Gastroesophageal sphincter (tissue), 4 donors: ENCODE results near the gene RUFY4. TPM values are rescaled to one million over a fixed set of nuclear protein-coding genes. Genes with fewer than 3 reads are reported as not detected.

Experiments
- ATAC-seq: fragments of 150-250 bp; one replicate; pipeline ENCODE4 v1.9.1; 2016; ENCODE audit warnings: mild to moderate bottlenecking, moderate library complexity
- H3K27ac ChIP-seq, 4 donors: fragments of 200-600 bp; sonication (generic) in 3 of 4; 1 replicate in 3 of 4; 2 replicates in 1 of 4; pipeline ENCODE4 v1.5.1; 2016 to 2019
- H3K27me3 ChIP-seq: fragments of 200-600 bp; sonication (generic); one replicate; pipeline ENCODE4 v1.5.1; 2019
- H3K36me3 ChIP-seq, 2 donors: fragments of 200-600 bp; sonication (generic); one replicate each; pipeline ENCODE4 v1.5.1; 2019; ENCODE audit warnings: control low read depth in 1 of 2
- H3K4me1 ChIP-seq, 3 donors: fragments of 200-600 bp; sonication (generic); 1 replicate in 2 of 3; 2 replicates in 1 of 3; pipeline ENCODE4 v1.5.1; 2016 to 2019; ENCODE audit warnings: control low read depth in 2 of 3
- H3K4me3 ChIP-seq, 2 donors: fragments of 200-600 bp; sonication (generic); one replicate each; pipeline ENCODE4 v1.5.1; 2019; ENCODE audit warnings: mild to moderate bottlenecking in 1 of 2, moderate library complexity in 1 of 2
- H3K9me3 ChIP-seq, 3 donors: fragments of 200-600 bp; sonication (generic); one replicate each; pipeline ENCODE4 v1.5.1; 2017 to 2019; ENCODE audit warnings: control low read depth in 2 of 3
- EP300 ChIP-seq: sonication (generic); formaldehyde crosslinking; IDR thresholded peaks from one replicate; pipeline ENCODE4 v1.6.1; 2017; ENCODE audit warnings: antibody characterized with exemption, mild to moderate bottlenecking
- POLR2A ChIP-seq, 2 donors: fragments of 450-650 bp; IDR thresholded peaks; one replicate each; pipeline ENCODE4 v1.6.1; 2017; ENCODE audit warnings: antibody characterized with exemption in 2 of 2, mild to moderate bottlenecking in 2 of 2, moderate library complexity in 1 of 2
- POLR2AphosphoS5 ChIP-seq: sonication (generic); formaldehyde crosslinking; IDR thresholded peaks from one replicate; pipeline ENCODE4 v1.6.1; 2017; ENCODE audit warnings: antibody characterized with exemption
- WGBS, 2 donors: methylation state at CpG; one replicate each; pipeline ENCODE4 v1.1.5; 2018; ENCODE audit warnings: low coverage in 1 of 2; 5-methylcytosine and 5-hydroxymethylcytosine counted together
- total RNA-seq, 4 donors: library from RNA; depleted of rRNA; stranded (reverse); fragments of >200 nt; gene quantifications; one replicate each; pipeline ENCODE4 v1.1.0, GENCODE V29; 2016
- TF ChIP-seq, protein P1 (sequence below), 4 experiments: fragments of 200-600 bp in 2 of 4; fragments of 450-650 bp in 2 of 4; sonication (generic) in 1 of 4; IDR thresholded peaks; one replicate each; pipeline ENCODE4 v1.5.1; 2017 to 2019; ENCODE audit warnings: antibody characterized with exemption in 4 of 4, mild to moderate bottlenecking in 2 of 4, moderate library complexity in 2 of 4

RUFY4 gene
- total RNA-seq, 4 donors from 2014 or later = not detected

DNA sequence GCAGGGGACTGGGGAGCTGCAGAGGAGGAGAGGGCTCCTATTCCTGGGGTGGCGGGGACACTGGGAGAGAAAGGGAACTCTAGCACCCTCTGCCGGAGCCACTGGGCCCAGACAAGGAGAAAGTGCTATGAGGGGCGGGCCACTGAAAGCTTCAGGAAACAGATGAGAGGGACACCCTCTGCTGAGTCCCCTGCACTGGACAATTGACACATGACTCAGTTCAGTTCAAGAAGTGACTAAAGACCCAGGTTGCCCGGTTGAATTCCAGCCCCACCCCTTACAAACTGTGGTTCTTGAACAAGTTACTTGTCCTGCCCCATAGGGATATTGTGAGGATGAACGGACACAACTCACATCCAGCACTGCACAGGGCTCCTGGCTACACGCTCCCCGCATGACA lies 5.0 kb downstream of the RUFY4 start:
- Histone ChIP-seq H3K9me3 (no peaks in the 10 kb centered on the region), H3K27me3 (peaks cover 7% of the 10 kb centered on the region), H3K27ac (no peak overlapping the region), H3K4me3 (no peak overlapping the region), H3K4me1 (peaks cover 0 to 3% (median 0%) of the 10 kb centered on the region in 3 donors), H3K36me3 (no peaks in the 10 kb centered on the region)
- ATAC-seq = no peak
- 50 to 58% methylated on average over 1 to 4 of the region's 7 CpGs for WGBS, 2 donors
- TF ChIP-seq POLR2AphosphoS5 = no peak
- TF ChIP-seq, protein P1, sequence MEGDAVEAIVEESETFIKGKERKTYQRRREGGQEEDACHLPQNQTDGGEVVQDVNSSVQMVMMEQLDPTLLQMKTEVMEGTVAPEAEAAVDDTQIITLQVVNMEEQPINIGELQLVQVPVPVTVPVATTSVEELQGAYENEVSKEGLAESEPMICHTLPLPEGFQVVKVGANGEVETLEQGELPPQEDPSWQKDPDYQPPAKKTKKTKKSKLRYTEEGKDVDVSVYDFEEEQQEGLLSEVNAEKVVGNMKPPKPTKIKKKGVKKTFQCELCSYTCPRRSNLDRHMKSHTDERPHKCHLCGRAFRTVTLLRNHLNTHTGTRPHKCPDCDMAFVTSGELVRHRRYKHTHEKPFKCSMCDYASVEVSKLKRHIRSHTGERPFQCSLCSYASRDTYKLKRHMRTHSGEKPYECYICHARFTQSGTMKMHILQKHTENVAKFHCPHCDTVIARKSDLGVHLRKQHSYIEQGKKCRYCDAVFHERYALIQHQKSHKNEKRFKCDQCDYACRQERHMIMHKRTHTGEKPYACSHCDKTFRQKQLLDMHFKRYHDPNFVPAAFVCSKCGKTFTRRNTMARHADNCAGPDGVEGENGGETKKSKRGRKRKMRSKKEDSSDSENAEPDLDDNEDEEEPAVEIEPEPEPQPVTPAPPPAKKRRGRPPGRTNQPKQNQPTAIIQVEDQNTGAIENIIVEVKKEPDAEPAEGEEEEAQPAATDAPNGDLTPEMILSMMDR (IDR thresholded peaks at IDR 0.05) = peak in 1 of 4 experiments; percentile 25

DNA sequence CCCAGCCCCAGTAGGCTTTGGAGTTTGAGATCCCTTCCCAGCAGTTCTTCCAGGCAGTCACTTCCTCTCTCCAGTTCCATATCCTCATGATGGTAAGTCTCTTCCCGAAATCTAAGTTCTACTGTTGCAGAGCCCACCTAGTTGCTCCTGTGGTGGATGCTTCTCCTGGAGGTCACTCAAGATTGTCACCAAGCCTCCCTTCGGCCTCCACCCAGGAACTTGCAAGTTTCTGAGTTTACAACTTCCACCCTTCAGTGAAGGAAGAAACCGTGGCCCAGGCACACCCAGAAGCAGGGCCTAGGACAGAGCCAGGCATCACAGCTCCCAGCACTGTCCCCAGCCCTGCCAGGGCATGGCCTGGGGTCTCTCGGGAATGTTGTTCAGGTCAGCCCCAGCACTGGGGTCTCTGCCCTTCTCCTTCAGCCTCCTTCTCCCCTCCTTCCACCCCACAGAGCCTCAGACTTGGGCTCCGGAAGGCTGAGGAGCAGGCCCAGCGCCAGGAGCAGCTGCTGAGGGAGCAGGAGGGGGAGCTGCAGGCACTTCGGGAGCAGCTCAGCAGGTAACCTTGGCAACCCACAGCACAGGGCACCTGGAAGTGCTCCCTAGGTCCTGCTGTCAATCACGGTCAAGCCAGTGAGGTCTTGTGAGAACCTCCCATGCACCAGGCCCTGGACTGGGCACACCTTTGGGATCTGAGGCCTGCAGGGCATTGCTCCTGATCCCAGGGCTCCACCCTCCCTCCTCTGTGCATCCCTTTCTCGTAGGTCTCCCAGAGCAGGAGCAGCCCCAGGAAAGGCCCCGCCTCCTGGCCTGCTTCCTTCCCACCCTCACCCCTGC lies 7.1 kb downstream of the RUFY4 start:
- Histone ChIP-seq H3K9me3 (no peaks in the 10 kb centered on the region), H3K4me3 (no peak overlapping the region), H3K27ac (no peak overlapping the region), H3K4me1 (no peaks in the 10 kb centered on the region), H3K36me3 (no peaks in the 10 kb centered on the region), H3K27me3 (peaks cover 7% of the 10 kb centered on the region)
- 40 to 77% methylated on average over 1 to 3 of the region's 10 CpGs for WGBS, 2 donors
- TF ChIP-seq EP300 (no peak), POLR2AphosphoS5 (no peak), POLR2A (IDR thresholded peaks at IDR 0.05) (no peak)
- TF ChIP-seq, protein P1 (IDR thresholded peaks at IDR 0.05) = no peak
- ATAC-seq = no peak

DNA sequence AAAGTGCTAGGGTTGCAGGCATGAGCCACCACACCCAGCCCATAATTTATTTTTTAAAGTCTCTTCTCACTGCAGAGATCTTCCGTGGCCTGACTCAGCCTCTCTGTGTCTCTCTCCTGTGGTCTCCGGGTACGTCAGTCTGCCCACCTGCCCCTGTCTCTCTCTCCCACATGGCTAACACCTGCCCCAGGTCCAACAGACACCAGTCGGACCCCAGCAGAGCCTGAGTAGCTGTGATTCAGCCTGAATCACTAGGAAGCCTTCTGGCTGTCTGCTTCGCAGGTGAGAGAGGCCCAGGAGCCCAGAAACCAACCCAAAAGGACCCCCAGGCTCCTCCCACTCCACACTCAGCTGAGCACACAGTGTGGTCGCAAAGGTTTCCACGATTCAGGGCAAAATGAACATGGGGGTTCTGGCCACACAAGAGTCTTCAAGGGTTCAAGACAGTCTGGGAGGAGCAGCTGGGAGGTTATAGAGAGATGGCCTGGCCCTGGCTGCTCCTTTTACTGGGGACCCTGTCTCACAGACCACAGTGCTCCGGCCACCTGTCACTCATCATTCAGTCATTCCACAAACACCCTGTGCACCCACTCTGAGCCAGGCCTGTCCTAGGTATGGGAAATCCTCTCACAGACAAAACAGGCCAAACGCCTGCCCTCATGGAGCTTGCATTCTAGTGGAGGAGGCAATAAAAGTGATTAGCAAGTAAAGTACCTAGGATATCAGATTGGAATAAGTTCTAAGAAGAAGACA lies 8.6 kb downstream of the RUFY4 start:
- H3K27me3 ChIP-seq = peaks cover 7% of the 10 kb centered on the region
- H3K36me3 ChIP-seq = no peaks in the 10 kb centered on the region
- TF ChIP-seq POLR2AphosphoS5 (no peak), EP300 (no peak), POLR2A (IDR thresholded peaks at IDR 0.05) (no peak)
- TF ChIP-seq, protein P1 (IDR thresholded peaks at IDR 0.05) = no peak
- no peak overlapping the region for H3K27ac ChIP-seq
- no peak overlapping the region for H3K4me3 ChIP-seq
- WGBS, 2 donors = 91% methylated on average over 6 of the region's 9 CpGs; no CpG with 5 or more reads in 1 of the 2 donors
- H3K9me3 ChIP-seq = no peaks in the 10 kb centered on the region
- no peaks in the 10 kb centered on the region for H3K4me1 ChIP-seq
- no peak for ATAC-seq

DNA sequence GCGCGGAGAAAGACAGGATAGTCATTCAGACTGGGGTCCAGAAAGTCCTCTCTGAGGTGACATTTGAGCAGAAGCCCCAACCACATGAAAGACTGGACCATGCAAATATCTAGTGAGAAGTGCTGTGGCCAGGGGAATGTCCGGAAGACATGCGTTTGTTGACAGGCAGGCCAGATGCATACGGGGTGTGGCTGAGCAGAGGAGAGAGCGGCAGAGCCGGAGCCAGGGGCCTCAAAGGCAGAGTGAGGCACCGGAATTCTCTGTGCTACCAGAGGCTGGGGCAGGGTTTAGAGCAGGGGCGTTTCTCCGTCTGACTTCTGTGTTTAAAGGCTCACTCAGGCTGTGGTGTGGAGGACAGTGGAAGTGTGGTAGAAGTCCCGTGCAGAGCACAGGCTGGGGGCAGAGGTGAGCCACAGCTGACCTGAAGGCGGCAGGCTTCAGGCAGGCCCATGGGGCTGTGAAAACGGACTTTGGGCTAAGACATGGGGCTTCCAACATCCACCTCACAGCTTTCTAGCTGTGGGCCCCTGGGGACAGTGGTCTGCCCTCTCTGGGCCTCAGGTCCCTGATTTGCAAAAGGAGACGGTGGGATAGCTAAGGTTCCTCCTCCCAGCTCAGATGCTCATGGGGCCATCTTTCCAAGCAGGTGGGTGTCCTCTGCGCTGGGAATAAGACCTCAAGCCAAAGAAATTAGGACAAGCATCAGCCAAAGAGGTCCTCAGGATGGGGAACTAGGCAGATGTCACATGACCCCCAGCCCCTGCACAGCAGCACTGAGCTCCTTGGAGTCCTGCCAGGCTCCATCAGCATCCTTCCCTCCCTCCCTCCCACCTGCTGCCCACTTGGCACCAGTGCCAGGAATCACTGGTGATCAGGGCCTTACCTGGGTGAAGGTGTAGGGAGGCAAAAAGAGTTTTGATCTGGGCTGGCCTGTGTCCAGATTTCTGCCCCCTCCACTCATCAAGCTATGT lies 11.2 kb downstream of the RUFY4 start:
- H3K27me3 ChIP-seq = peaks cover 14% of the 10 kb centered on the region
- H3K9me3 ChIP-seq = no peaks in the 10 kb centered on the region
- H3K4me3 ChIP-seq = no peak overlapping the region
- no peaks in the 10 kb centered on the region for H3K36me3 ChIP-seq
- TF ChIP-seq POLR2A (IDR thresholded peaks at IDR 0.05) = no peak
- TF ChIP-seq, protein P1 (IDR thresholded peaks at IDR 0.05) = no peak
- TF ChIP-seq POLR2AphosphoS5 = no peak
- no peak for TF ChIP-seq EP300
- WGBS, 2 donors = 77 to 79% methylated on average over 10 to 11 of the region's 15 CpGs
- no peak for ATAC-seq
- no peaks in the 10 kb centered on the region for H3K4me1 ChIP-seq
- no peak overlapping the region for H3K27ac ChIP-seq
